DMS79 (cell line): ENCODE data around the gene MAPK8IP1.
A peak's percentile ranks its signal among the peaks of the same experiment; 100 is the strongest.

Experiments used
- DNase-seq: peaks from one replicate; lab custom pipeline; 2025; lab: John Stamatoyannopoulos, UW

The MAPK8IP1 gene

DNA sequence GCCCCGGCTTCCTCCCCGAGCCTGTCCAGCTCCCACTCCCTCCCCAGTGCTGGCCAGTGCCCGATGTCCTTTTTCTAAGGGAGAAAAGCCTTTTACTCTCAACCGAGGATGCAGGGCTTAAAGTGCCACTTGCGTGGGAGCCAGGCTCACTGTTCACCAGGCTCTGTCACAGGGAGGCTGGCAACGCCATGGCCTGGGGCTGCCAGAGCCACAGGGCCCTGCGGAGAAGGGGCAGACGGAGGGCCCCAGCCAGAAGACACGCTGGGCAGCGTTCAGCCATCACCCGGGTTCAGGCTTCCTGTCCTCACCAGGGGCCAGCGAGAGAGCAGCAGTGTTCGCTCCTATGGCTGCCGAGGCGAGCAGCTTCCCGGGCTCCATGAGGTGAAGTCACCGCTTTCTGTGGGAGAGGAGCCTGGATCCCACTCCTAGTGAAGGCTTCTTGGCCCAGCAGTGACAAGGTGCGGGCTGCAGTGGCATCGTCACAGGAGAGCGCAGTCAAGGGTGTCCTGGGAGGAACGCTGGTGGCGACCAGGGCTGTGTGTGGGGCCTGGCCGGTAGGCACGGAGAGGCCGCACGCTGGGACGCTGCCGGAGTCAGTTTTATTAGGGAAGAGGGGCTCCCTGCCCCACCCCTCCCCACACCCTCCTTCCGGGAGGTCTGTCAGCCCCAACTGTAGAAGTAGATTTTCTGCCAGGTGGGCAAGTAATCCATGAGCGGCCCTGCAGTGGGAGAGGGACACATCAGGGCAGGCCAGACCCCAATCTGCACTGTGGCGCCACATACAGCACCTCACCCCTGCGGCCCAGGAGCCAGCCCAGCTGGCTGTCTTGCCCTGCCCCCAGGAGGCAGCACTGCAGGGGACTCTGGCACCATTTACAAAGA lies 24.4 kb downstream of the MAPK8IP1 start:
- DNase-seq = no peak

DNA sequence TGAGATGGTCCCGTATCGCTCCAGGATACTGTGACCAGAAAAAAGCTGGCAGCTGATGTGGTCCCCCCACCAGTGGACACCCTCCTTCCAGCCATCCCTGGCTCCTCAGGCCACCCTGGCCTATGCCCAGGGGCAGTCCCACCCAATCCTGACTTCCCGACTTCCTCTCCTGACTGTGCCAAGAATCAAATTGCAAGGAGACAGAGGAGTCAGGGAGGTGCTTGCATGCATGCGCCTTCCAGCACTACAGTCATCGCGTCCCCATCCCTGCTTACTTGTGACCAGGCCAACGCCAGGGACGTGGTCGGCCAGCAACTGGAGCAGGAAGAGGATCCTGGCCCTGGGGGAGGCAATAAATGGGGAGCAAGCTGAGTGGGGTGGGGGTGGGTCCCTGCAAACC lies 25.2 kb downstream of the MAPK8IP1 start:
- DNase-seq = no peak

DNA sequence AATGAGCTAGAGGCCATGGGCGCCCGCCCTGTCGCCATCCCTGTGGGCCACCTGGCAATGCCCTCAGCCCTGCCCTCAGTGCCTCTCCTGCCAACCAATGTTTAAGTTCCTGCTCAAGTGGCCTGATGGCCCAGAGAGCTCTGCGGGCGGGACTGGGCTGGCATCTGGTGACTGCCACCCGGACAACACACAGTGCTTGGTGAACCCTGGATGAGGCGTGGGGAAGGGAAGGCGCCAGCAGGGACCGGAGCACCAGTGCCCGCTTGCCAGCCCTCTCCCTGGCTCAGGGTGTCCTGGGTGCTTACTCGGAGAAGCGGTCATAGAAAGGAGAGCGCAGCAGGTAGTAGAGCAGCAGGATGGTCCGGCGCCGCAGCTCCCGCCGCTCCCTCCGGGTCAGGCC lies 28.1 kb downstream of the MAPK8IP1 start:
- no peak for DNase-seq

DNA sequence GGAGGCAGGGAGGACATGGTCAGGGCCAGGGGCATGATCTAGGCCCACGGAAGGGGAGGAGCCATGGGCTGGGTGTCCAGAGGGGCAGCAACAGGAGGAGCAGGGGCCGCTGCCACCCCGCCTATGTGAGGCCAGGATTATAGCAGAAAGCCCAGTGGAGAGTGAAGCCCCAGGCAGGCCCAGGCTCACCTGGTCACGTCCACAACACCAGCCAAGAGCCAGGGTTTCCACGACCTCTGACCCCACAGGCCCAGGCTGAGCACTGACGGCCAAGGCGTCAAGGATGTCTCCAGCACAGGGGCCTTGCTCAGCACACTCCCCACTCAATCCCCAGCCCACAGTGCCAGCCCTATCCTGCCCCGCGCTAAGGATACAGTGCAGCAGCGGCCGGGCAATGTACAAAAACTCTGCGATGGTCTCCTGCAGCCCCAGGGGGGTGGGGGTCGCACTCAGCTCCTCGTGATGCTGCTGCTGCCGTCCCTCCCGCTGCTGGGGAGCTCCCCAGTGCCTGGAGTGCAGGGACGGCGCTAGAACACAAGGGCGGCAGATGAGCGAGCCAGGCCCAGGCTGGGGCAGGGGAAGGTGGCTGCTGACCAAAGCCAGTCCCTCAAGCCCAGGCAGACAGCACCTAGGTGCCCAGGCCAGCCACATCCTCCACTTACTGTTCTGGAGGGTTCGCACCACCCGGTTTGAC lies 28.6 kb downstream of the MAPK8IP1 start:
- DNase-seq = no peak

DNA sequence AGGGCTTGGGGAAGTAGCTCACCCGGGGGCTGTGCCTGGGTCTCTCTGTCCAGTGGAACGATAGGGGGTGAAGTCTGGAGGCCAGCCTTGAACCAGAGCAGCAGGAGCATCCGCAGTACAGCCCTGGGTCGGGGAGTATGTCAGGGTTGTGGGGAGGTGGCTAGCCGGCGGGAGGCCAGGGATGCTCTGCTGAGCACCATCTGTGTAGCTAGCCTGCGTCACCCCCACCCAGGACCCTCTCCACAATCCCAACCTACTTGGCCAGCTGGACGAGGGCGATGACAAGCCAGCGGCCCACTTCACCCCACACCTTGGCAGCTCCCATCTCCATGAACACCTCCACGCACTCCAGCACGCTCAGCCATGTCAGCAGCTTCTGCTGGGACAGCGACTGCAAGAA lies 30.0 kb downstream of the MAPK8IP1 start:
- DNase-seq = no peak

DNA sequence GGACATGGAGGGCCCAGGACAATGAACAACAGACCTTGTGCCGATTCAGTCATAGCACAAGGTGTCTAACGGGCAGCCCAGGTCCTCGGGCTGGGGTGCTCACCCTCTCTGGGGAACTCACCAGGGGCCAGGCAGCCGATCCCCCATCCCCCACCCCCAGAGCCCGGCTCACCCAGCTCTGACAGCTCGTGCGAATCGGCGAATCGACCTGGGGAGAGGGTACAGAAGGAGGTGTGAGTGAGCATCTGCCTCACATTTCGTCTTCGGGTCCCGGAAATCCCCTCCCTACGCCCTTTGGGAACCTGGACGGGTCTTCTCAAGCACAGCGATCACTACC lies 31.8 kb downstream of the MAPK8IP1 start:
- DNase-seq = no peak

DNA sequence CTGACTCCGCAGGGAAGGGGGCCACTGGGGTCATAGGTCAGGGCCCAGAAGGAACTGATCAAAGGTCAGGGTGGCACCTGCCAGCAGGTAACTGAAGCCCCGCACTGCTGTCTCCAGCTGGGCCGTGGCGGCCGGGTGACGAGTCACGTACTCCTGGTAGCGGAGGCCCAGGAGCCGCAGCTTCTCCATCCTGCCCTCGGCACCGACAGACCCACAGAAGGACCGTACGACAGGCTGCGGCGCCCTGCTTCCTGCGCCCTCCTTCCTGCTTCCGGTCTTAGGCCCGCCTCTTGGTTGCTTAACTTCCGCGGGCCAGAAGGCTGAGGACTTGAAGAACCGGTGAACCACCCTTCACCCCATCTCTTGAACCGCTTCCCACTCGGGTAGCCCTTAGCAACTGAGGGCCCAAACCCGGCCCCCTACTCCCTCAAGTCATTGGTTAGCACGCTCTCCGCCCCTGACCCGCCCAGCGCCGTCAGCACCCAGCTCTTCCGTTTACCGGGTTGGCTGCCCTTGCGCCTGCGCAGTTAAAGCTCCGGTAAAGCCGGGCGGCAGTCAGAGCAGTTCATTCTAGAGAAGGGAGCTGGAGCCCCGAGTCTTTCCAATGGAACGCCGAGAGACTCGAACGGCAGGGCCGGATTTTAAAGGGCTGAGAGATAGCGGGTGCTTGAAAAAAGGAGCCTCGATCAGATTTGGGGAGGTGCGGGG lies 32.3 kb downstream of the MAPK8IP1 start, which contains the start of gene PEX16:
TSS of gene PEX16 (minus strand) at position 255 of the 708 bp plus-strand sequence. CDS start at position 189, 66 bp downstream.
- DNase-seq = peak; percentile 99

DNA sequence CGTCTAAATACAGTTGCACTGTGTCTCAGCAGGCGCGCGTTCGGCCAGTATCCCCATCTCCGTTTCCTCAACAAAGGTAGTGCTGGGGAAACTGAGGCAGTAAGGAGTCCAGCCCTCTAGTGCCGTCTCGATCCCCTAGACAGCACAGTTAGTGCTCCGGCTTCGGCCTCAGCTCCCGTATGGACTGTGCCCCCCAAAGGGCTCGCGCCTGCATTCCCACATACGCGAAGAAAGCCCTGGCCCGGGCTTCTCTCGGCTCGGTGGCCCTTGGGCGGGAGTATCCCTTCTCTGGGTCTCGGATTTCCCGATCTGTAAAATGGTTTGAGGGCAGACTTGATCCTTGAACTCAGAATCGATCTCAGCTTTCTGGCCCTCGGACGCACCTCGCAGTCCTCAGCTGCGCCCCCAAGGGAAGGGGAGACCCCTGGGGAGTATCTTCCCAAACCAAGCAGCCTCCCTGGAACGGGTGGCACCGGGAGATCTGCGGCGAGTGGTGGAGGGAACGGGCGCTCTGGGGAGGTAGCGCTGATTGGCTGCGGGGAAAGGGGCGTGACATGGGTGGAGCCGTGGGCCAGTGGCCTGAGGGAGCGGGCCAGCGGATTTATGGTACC lies 33.0 kb downstream of the MAPK8IP1 start:
- DNase-seq = peak; percentile 48

DNA sequence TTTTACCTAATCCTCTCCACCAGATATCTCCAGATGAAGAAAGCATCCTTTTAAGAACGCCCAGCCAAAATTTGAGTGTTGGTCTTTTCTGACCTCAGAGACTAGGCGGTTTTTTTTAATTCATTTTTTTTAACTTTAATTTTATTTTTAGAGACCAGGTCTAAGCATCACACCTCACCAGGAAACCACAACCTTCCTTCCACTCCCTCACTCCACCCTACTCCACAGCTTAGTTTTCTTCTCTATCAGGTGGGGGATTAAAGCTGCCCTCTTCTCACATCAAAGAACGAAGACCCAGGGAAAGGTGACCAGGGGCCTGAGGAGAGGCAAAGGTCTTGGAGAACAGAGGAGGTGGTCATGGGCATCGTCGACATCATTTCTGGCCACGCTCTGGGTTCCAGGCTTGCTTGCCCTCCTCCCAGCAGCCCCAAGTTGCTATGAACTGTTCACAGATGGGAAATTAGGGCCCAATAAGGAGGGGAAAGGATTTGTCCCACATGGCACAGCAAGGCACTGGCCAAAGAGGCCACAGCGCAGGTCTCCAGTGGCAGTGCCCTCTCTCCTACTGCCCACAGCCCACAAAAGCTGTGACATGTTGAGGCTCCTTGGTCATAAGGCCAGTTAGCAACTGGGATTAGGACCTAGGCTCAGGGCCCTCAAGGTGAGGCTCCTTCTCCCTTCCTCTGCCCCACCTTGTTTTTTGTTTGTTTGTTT lies 33.7 kb downstream of the MAPK8IP1 start:
- DNase-seq = no peak

DNA sequence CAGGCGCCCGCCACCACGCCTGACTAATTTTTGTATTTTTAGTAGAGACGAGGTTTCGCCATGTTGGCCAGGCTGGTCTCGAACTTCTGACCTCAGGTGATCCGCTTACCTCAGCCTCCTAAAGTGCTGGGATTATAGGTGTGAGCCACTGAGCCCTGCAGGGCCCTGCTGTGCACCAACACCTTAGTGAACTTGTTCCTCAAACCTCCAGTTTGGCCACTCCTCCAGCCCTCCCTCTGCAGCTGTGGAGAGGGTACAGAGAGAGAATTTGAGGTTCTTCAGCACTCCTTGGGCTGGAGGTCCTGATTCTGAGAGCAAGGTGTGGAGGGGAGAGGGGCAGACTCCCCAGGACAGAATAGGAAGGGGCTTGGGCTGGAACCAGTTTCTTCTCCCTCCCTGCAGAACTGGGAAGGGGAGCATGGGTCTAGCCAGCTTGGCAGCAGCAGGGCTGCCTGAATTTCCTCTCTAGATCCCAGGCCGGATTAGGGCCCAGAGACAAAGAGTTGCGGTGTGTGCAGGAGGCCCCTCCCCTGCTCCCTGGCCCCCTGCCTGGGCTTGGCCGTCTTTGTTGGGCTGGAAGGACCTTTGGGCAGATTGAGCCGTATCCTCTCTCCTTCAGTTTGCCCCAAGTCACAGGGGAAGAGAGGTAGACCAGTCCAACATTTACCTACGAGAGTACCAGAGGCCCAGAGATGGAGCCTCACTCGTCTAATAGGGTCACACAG lies 34.5 kb downstream of the MAPK8IP1 start:
- no peak for DNase-seq

DNA sequence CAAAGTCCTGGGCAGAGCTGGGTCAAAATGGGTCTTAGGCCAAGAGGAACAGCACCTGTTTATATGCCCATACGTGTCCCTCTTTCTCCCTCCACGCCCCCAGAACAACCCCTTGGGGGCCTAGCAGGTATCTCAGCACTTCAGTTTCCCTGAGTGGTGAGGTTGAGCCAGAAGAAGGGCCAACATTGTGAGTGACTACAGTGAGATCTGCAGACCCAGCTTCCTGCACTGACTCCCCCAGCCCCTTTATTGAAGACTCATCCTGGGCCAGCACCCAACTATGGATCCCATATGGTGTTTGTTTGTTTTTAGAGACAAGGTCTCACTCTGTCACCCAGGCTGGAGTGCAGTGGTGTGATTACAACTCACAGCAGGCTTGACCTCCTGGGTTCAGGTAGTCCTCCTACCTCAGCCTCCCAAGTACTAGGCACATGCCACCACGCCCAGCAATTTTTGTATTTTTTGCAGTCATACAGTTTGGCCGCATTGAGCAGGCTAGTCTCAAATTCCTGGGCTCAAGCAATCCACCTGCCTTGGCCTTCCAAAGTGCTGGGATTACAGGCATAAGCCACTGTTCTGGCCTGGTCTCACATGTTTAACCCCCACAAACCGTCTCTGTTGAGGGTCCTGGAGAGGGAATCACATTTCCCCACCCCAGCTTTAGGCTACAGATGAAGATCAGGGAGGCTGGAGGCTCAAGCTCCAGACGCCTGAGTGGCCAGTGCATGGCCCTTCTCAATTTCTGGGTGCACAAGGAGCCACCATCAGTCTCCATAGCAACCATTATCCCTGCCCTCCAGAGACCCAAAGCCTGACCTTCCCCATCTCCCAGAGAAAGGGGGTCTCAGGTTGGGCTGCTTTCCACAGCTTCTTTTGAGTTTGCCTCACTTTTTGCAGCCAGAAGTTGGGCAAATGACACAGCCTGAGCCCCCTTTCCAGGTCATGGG lies 35.4 kb downstream of the MAPK8IP1 start:
- DNase-seq = no peak

DNA sequence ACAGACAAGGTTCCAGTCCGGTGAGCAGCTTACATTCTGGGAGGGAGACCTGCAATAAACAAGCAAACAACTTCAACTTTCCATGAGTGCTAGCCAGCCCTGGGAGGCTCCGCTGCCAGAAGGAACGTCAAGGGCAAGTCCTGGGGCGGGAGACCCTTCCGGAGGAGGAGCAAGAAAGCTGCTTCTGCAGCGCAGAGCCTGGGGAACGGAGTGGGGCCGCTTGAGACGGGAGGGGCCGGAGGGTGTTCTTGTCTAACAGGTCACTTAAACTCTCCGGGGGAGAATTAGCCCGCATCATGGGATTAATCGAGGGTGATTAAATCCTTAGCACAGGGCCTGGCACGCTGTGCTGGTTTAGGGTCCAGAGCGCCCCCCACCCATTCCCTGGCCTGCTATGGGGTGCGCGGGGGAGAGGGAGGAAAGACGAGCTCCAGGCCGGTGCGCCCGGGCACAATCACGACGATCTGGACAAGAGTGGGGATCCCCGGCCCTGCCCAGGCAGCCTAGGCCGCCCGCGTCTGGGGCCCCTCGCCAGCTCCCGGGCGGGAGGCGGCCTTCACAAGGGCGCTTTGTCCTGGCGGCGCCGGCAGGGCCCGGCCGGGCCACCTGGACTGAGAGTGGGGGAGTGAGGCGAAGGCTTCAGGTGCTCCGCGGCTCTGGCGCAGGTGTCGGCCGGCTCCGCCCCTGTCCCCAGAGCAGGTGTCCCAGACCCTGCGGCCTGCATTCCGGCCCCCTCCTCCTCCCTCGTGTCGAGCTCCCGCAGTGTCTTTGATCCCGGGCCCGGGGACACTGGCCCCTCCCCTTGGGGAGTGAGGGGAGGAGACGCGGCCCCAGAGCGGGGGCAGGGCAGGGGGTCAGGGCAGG lies 36.3 kb downstream of the MAPK8IP1 start:
- peak; percentile 68 for DNase-seq

DNA sequence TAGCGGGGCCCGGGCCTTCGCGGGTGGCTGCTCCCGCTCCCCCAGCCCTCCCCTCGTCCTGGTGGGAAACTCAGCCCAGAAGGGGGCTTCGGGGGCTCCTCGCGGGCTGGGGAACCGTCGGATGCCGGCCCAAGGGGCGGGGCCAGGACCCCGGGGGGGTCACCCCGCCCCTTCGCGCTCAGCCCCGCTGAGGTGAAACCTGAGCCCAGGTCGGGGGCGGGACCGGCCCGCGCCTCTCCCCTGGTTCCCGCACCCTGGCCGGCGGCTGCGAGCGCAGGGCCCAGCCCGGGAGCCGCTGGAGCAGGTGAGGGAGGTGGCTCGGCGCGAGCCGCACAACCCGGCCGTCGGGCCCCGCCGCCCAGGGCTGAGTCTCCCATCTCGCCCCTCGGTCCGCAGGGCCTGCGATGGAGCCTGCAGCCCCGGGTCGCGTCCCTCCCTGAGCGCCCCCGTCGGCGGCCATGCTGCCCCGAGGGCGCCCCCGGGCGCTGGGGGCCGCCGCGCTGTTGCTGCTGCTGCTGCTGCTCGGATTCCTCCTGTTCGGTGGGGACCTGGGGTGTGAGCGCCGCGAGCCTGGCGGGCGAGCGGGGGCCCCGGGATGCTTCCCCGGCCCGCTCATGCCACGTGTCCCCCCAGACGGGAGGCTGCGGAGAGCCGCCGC lies 37.1 kb downstream of the MAPK8IP1 start, which contains the start of gene LARGE2:
TSS of gene LARGE2 (plus strand) at position 232 of the 658 bp plus-strand sequence. CDS start at position 459, 227 bp downstream.
- peak; percentile 45 for DNase-seq

DNA sequence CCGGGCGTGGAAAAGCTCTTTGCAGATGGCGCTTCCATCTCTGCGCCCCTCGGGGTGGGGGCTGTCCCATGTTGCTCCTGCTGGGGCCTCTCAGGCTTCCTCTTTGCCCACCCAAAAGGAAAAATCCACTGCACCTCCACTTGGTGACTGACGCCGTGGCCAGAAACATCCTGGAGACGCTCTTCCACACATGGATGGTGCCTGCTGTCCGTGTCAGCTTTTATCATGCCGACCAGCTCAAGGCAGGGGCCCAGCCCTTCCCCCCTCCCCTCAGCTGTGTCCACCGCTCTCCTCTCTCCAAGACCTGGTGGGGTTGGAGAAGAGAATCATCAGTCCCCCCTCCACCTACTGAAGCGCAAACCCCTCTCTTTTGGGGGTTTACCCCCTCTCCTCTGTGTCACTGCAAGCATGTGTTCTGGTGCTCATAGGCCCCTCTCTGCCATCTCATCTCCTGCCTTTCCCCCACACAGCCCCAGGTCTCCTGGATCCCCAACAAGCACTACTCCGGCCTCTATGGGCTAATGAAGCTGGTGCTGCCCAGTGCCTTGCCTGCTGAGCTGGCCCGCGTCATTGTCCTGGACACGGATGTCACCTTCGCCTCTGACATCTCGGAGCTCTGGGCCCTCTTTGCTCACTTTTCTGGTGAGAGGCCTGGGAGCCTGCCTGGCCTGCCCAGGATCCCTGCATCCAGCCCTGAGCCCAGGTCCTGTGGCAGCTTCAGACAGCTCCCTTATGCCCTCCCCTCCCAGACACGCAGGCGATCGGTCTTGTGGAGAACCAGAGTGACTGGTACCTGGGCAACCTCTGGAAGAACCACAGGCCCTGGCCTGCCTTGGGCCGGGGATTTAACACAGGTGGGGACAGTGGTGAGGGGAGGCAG lies 38.8 kb downstream of the MAPK8IP1 start:
- DNase-seq = no peak

DNA sequence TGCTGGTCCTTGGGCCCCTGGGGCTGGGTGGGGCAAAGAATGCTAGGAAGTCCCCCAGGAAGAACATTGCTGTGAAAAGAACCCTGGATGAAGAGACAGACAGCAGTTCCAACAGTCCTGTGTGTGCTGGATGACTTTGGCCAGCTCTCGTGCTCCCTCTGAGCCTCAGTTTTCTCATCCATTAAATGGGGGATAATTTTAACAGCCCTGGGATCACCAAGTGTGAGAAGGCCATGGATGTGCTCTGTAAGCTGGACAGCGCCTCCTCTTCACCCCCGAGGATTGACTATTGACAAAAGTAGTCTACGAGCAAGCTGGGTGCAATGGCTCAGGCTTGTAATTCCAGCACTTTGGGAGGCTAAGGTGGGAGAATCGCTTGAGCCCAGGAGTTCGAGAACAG lies 39.5 kb downstream of the MAPK8IP1 start:
- DNase-seq = no peak

DNA sequence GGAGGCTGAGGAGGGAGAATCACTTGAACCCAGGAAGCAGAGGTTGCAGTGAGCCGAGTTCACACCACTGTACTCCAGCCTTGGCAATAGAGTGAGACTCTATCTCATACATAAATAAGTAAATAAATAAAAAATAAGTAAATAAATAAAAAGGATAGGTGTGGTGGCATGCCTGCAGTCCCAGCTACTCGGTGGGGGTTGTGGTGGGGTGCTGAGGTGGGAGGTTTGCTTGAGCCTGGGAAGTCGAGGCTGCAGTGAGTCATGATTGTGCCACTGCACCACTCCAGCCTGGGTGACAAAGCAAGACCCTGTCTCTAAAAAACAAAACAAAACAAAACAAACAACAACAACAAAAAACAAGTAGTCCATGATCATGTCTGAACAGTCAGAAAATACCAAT lies 40.1 kb downstream of the MAPK8IP1 start:
- no peak for DNase-seq

DNA sequence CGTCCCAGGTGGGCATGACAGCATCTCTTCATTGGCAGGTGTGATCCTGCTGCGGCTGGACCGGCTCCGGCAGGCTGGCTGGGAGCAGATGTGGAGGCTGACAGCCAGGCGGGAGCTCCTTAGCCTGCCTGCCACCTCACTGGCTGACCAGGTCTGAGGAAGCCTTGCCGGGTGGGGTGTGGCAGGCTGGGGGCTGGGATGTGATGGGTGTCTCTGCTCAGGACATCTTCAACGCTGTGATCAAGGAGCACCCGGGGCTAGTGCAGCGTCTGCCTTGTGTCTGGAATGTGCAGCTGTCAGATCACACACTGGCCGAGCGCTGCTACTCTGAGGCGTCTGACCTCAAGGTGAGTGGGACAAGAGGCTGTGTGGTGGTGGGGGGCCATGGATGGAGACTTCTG lies 40.5 kb downstream of the MAPK8IP1 start:
- DNase-seq = no peak
